PFSK-1 (cell line): ENCODE data around the gene EML1.

ENCODE experiments used
- FOXP2 ChIP-seq: optimal IDR thresholded peaks from 2 replicates; pipeline ENCODE3; 2011; ENCODE audit warnings: borderline replicate concordance, control low read depth, inconsistent platforms; ENCODE audit not compliant: insufficient read depth; ENCODE audit errors: extremely low read length, extremely low read depth
- POLR2AphosphoS5 ChIP-seq: IDR thresholded peaks from 2 replicates; pipeline ENCODE4 v1.6.1; 2012; ENCODE audit warnings: low read depth, mild to moderate bottlenecking, control low read depth, low read length, moderate library complexity
- SIN3A ChIP-seq: IDR thresholded peaks from 2 replicates; pipeline ENCODE4 v1.6.1; 2012; ENCODE audit warnings: mild to moderate bottlenecking, low read length, moderate library complexity, borderline replicate concordance; ENCODE audit not compliant: insufficient read depth
- TAF1 ChIP-seq: IDR thresholded peaks from 2 replicates; pipeline ENCODE4 v1.6.1; 2012; ENCODE audit warnings: low read length, control low read depth, borderline replicate concordance; ENCODE audit not compliant: insufficient read depth
- TF ChIP-seq, protein P1 (sequence below), 2 experiments: IDR thresholded peaks; 2 replicates each; pipeline versions ENCODE4 v1.6.1 to v1.8.0; 2011 to 2012; ENCODE audit warnings: low read depth in 2 of 2, low read length in 2 of 2, control low read depth in 1 of 2, inconsistent platforms in 1 of 2, mild to moderate bottlenecking in 1 of 2, moderate library complexity in 1 of 2; ENCODE audit not compliant: insufficient read depth in 1 of 2

Gene EML1

DNA sequence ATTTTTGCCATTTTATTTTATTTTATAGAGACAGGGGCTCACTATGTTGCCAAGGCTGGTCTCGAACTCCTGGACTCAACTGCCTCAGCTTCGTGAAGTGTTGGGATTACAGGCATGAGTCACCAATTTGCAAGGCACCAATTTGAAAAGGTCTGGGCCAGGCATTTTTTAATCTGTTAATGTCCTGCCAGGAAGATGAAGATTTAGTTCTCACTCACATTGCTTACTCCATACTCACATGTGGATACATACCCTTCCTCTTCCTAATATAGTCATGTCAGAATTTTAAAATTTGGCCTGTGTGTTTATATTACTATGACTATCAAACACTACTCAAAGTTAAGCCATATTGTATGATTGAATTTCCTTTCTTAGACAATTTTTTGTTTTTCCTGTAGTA lies 15.3 kb upstream of the EML1 start:
- no peak for TF ChIP-seq SIN3A
- TF ChIP-seq POLR2AphosphoS5, result no peak
- TF ChIP-seq FOXP2, result no peak
- no peak for TF ChIP-seq TAF1
- TF ChIP-seq, protein P1, sequence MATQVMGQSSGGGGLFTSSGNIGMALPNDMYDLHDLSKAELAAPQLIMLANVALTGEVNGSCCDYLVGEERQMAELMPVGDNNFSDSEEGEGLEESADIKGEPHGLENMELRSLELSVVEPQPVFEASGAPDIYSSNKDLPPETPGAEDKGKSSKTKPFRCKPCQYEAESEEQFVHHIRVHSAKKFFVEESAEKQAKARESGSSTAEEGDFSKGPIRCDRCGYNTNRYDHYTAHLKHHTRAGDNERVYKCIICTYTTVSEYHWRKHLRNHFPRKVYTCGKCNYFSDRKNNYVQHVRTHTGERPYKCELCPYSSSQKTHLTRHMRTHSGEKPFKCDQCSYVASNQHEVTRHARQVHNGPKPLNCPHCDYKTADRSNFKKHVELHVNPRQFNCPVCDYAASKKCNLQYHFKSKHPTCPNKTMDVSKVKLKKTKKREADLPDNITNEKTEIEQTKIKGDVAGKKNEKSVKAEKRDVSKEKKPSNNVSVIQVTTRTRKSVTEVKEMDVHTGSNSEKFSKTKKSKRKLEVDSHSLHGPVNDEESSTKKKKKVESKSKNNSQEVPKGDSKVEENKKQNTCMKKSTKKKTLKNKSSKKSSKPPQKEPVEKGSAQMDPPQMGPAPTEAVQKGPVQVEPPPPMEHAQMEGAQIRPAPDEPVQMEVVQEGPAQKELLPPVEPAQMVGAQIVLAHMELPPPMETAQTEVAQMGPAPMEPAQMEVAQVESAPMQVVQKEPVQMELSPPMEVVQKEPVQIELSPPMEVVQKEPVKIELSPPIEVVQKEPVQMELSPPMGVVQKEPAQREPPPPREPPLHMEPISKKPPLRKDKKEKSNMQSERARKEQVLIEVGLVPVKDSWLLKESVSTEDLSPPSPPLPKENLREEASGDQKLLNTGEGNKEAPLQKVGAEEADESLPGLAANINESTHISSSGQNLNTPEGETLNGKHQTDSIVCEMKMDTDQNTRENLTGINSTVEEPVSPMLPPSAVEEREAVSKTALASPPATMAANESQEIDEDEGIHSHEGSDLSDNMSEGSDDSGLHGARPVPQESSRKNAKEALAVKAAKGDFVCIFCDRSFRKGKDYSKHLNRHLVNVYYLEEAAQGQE (IDR thresholded peaks at IDR 0.05; ENCODE audit: insufficient read depth in 1 of 2, low read depth in 2 of 2, low read length in 2 of 2), result no peak

DNA sequence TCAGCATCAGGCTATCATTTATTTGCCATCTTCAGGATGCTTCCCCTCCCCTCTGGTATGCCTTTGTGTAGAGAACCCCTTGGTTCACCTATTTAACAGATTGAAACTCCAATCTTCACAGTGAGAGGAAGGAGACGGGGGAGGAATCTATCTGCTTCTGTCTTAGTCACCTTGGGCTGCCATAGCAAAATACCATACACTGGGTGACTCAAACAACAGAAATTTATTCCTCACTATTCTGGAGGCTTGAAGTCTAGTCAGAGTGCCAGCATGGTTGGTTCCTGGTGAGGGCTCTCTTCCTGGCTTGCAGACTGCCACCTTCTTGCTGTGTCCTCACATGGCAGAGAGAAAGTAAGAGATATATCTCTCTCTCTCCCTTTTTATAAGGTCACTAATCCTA lies 13.5 kb upstream of the EML1 start:
- TF ChIP-seq TAF1, result no peak
- no peak for TF ChIP-seq FOXP2
- TF ChIP-seq, protein P1 (IDR thresholded peaks at IDR 0.05; ENCODE audit: insufficient read depth in 1 of 2, low read depth in 2 of 2, low read length in 2 of 2), result no peak
- TF ChIP-seq POLR2AphosphoS5, result no peak
- TF ChIP-seq SIN3A, result no peak

DNA sequence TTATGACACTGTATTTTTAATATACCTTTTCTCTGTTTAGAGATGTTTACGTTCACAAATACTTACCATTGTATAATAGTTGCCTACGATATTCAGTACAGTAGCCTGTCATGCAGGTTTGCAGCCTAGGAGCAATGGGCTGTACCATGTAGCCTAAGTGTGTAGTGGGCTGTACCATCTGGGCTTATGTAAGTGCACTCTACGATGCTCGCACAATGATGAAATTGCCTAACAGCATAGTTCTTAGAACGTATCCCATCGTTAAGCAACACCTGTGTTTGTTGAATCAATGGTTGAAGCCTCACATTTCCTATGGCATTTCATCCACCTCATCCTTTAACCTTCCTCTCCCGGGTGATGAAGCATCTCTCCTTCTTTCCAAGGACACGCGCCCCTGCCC lies 12.5 kb upstream of the EML1 start:
- TF ChIP-seq, protein P1 (IDR thresholded peaks at IDR 0.05; ENCODE audit: insufficient read depth in 1 of 2, low read depth in 2 of 2, low read length in 2 of 2), result no peak
- TF ChIP-seq SIN3A (no peak), FOXP2 (no peak), TAF1 (no peak), POLR2AphosphoS5 (no peak)

DNA sequence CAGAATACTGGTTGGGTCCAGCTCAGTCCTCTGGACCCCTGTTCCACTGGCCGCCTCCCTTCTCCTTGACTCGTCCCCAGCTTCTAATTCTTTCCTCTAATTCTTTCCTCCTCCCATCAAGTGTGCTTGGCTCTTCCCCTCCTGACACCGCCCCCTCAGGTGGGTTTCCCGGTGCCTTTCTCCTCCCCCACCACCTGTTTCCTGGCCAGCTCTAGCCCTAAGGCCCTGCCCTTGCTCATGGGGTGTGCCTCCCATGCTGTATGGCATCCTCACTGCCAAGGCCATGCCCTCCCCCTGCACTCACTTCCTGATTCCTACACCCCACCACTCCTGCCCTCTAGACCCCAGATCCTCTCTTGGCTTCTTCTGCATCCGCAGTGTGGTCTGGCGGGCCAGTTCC lies 12.1 kb upstream of the EML1 start:
- TF ChIP-seq POLR2AphosphoS5, result no peak
- TF ChIP-seq SIN3A, result no peak
- TF ChIP-seq FOXP2, result no peak
- TF ChIP-seq, protein P1 (IDR thresholded peaks at IDR 0.05; ENCODE audit: insufficient read depth in 1 of 2, low read depth in 2 of 2, low read length in 2 of 2), result no peak
- no peak for TF ChIP-seq TAF1
